ENCODE results near the gene CDH23.

The CDH23 gene

GRCh38 chr10:71615538-71616329, 219.0 kb downstream of the CDH23 start:
- no peak for DNase-seq (ENCODE audit: extremely low read depth in 1 of 2, low read depth in 1 of 2)

- no peak for DNase-seq (ENCODE audit: extremely low read depth in 1 of 2, low read depth in 1 of 2)
Measured at GRCh38 chr10:71616817-71617654, 220.3 kb downstream of the CDH23 start.

- DNase-seq (ENCODE audit: extremely low read depth in 1 of 2, low read depth in 1 of 2) = no peak
Measured at GRCh38 chr10:71618176-71618575, 221.5 kb downstream of the CDH23 start.

GRCh38 chr10:71618598-71618997, 221.9 kb downstream of the CDH23 start:
- DNase-seq (ENCODE audit: extremely low read depth in 1 of 2, low read depth in 1 of 2) = no peak

GRCh38 chr10:71620642-71621041, 223.9 kb downstream of the CDH23 start:
- DNase-seq (ENCODE audit: extremely low read depth in 1 of 2, low read depth in 1 of 2) = no peak

- DNase-seq (ENCODE audit: extremely low read depth in 1 of 2, low read depth in 1 of 2) = no peak
Measured at GRCh38 chr10:71621231-71622153, 224.8 kb downstream of the CDH23 start.

GRCh38 chr10:71622154-71622526, 225.4 kb downstream of the CDH23 start:
- no peak for DNase-seq (ENCODE audit: extremely low read depth in 1 of 2, low read depth in 1 of 2)

- no peak for DNase-seq (ENCODE audit: extremely low read depth in 1 of 2, low read depth in 1 of 2)
Measured at GRCh38 chr10:71622616-71623015, 225.9 kb downstream of the CDH23 start.

- DNase-seq (ENCODE audit: extremely low read depth in 1 of 2, low read depth in 1 of 2) = no peak
Measured at GRCh38 chr10:71623098-71623985, 226.6 kb downstream of the CDH23 start.

GRCh38 chr10:71623986-71624291, 227.2 kb downstream of the CDH23 start:
- DNase-seq (ENCODE audit: extremely low read depth in 1 of 2, low read depth in 1 of 2) = no peak

- DNase-seq (ENCODE audit: extremely low read depth in 1 of 2, low read depth in 1 of 2) = no peak
Measured at GRCh38 chr10:71625445-71626175, 228.9 kb downstream of the CDH23 start.

- no peak for DNase-seq (ENCODE audit: extremely low read depth in 1 of 2, low read depth in 1 of 2)
Measured at GRCh38 chr10:71627230-71627939, 230.7 kb downstream of the CDH23 start.

GRCh38 chr10:71627956-71628355, 231.2 kb downstream of the CDH23 start:
- DNase-seq (ENCODE audit: extremely low read depth in 1 of 2, low read depth in 1 of 2) = no peak

GRCh38 chr10:71629131-71629530, 232.4 kb downstream of the CDH23 start:
- no peak for DNase-seq (ENCODE audit: extremely low read depth in 1 of 2, low read depth in 1 of 2)

- no peak for DNase-seq (ENCODE audit: extremely low read depth in 1 of 2, low read depth in 1 of 2)
Measured at GRCh38 chr10:71630168-71630567, 233.4 kb downstream of the CDH23 start.

- no peak for DNase-seq (ENCODE audit: extremely low read depth in 1 of 2, low read depth in 1 of 2)
Measured at GRCh38 chr10:71631007-71631861, 234.5 kb downstream of the CDH23 start.

GRCh38 chr10:71632200-71632820, 235.6 kb downstream of the CDH23 start:
- DNase-seq (ENCODE audit: extremely low read depth in 1 of 2, low read depth in 1 of 2) = no peak

Measured in activated CD8-positive, alpha-beta memory T cell treated with anti-CD3 and anti-CD28 coated beads for 1 hour (primary cell).